Osteocyte (in vitro differentiated cells): ENCODE measurements around the gene TMEM92. TPM values are rescaled to one million over a fixed set of nuclear protein-coding genes. Genes with fewer than 3 reads are reported as not detected.

Experiments used
- DNase-seq: peaks from one replicate; pipeline ENCODE4 v3.0.0; 2021; ENCODE audit warnings: mixed read lengths; ENCODE audit not compliant: unreplicated experiment; ENCODE audit errors: extremely low spot score
- H3K27ac Mint-ChIP-seq: one replicate; pipeline ENCODE4 v1.8.0; 2021; ENCODE audit warnings: mild to moderate bottlenecking, mixed read lengths; ENCODE audit not compliant: unreplicated experiment
- H3K27me3 Mint-ChIP-seq: one replicate; pipeline ENCODE4 v1.8.0; 2021; ENCODE audit warnings: mixed read lengths; ENCODE audit not compliant: unreplicated experiment
- H3K36me3 Mint-ChIP-seq: one replicate; pipeline ENCODE4 v1.8.0; 2021; ENCODE audit warnings: mixed read lengths; ENCODE audit not compliant: unreplicated experiment
- H3K4me1 Mint-ChIP-seq: one replicate; pipeline ENCODE4 v1.8.0; 2021; ENCODE audit warnings: mixed read lengths; ENCODE audit not compliant: unreplicated experiment
- H3K4me3 Mint-ChIP-seq: one replicate; pipeline ENCODE4 v1.8.0; 2021; ENCODE audit warnings: mild to moderate bottlenecking, moderate library complexity, mixed read lengths; ENCODE audit not compliant: unreplicated experiment
- H3K9me3 Mint-ChIP-seq: one replicate; pipeline ENCODE4 v1.8.0; 2021; ENCODE audit warnings: mixed read lengths; ENCODE audit not compliant: unreplicated experiment
- total RNA-seq: library from RNA; stranded (reverse); gene quantifications from 2 replicates; pipeline ENCODE4 v1.2.1, GENCODE V29; 2021
- TF ChIP-seq, protein P1 (sequence below): fragments of 200-600 bp; sonication (generic); IDR thresholded peaks from 2 replicates; pipeline ENCODE4 v1.5.0; 2021; ENCODE audit warnings: antibody characterized with exemption, mild to moderate bottlenecking, moderate library complexity

The TMEM92 gene
- total RNA-seq, 1 donor from 2014 or later, result 4.3 TPM

DNA sequence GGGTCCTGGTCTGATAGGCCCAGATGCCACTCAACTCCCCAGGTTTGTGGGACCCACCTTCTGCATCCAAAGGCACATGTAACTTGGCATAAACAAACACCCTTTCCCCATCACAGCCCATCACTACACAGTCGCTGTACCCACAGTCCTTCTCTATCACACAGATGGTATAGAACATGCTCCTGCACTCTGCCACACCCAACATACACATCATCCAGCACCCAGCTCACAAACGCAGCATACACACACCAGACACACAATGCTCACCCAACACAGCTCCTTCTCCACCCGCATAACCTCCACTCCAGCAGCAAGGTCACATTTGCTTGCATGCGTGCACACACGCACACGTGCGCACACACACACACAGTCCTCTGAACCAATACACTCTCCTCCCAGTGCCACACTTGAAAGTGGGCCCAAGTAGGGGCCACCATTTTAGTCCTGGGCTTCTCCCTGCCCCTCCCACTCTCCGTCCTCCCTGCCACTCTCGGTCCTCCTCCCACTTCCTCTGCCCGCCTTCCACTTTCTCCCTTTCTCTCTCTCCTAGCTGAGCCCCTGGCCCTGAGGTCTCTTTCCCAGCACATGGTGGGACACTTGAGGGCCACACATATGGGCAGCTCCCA lies 8.5 kb upstream of the TMEM92 start:
- H3K4me3 Mint-ChIP-seq, result peak overlapping the region; percentile 67
- TF ChIP-seq, protein P1, sequence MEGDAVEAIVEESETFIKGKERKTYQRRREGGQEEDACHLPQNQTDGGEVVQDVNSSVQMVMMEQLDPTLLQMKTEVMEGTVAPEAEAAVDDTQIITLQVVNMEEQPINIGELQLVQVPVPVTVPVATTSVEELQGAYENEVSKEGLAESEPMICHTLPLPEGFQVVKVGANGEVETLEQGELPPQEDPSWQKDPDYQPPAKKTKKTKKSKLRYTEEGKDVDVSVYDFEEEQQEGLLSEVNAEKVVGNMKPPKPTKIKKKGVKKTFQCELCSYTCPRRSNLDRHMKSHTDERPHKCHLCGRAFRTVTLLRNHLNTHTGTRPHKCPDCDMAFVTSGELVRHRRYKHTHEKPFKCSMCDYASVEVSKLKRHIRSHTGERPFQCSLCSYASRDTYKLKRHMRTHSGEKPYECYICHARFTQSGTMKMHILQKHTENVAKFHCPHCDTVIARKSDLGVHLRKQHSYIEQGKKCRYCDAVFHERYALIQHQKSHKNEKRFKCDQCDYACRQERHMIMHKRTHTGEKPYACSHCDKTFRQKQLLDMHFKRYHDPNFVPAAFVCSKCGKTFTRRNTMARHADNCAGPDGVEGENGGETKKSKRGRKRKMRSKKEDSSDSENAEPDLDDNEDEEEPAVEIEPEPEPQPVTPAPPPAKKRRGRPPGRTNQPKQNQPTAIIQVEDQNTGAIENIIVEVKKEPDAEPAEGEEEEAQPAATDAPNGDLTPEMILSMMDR, result no peak
- no peak for DNase-seq
- H3K9me3 Mint-ChIP-seq, result no peaks in the 10 kb centered on the region
- peaks cover 98% of the 10 kb centered on the region for H3K4me1 Mint-ChIP-seq
- no peaks in the 10 kb centered on the region for H3K27me3 Mint-ChIP-seq
- H3K27ac Mint-ChIP-seq, result peak overlapping the region; percentile 96
- H3K36me3 Mint-ChIP-seq, result no peaks in the 10 kb centered on the region

DNA sequence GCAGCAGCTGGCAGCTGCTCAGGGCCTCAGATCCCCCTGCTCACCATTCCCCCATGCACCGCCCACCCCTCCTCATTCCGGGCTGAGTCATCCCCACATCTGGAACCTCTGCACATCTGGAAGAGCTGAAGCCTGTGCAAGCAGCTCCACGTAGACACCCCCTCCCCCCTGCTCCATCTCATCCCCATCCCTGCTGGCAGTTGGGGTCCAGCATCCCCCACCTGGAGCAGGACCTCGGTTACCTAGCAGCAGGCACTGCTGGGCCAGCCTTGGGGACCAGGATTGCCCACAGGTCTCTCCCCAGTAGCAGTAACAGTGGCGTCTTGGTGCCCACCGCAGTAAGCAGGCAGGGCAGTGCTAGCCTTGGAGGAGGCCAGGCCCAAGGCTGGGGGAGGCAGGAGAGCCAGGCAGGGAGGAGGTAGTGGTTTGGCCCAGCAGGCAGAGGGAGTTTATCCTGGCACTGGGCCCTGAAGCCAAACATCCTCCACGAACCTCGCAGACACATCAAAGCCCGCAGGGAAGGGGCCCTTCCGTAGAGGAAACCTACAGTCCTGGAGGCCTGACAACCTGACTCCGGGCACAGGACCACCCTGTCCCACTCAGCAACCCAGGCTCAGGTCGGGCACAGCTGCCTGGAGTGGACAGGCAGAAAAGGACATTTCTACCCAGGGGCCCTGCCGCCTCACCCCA lies 7.7 kb upstream of the TMEM92 start:
- TF ChIP-seq, protein P1, result peak; percentile 28
- Mint-ChIP-seq H3K9me3 (no peaks in the 10 kb centered on the region), H3K36me3 (no peaks in the 10 kb centered on the region), H3K4me3 (peak overlapping the region; percentile 67), H3K4me1 (peaks cover 98% of the 10 kb centered on the region), H3K27me3 (no peaks in the 10 kb centered on the region), H3K27ac (peak overlapping the region; percentile 96)
- peak; percentile 92 for DNase-seq

DNA sequence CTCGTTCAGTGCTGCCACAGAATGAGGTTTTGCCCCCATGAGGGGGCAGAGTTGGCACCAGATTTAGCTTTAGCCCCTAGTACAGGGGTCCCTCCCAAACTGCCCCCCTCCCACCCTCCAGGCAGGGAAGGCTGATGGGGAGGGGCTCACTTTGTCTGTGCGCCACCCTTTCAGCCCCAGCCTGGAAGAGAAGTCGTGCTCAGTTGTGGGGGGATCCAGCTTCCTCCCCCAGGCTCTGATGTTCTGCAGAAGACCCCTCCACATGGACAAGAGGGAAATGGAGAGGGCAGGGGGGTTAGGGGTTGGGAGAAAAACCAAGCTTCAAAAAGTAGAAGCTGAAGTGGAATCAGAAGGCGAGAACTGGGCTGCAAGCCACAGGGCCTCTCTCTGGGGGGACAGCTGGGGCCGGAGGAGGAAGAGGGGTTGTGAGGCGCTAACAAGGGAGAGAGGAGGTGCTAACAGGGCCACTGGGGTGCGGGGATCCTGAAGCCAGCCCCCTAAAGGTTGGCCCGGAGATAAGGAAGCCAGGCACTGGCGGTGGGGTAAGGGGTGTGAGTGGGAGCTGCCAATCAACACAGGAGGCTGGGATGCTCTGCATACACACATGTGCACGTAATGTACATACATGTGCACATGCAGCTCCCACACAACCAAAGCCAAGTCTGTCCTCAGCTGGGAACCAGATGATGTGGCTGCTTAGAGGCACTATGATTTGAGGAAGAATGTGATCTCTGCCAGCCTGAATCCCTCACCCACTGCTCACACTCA lies 7.0 kb upstream of the TMEM92 start:
- H3K36me3 Mint-ChIP-seq, result no peaks in the 10 kb centered on the region
- no peak for DNase-seq
- TF ChIP-seq, protein P1, result no peak
- H3K4me3 Mint-ChIP-seq, result peak overlapping the region; percentile 67
- H3K27me3 Mint-ChIP-seq, result no peaks in the 10 kb centered on the region
- peak overlapping the region; percentile 96 for H3K27ac Mint-ChIP-seq
- no peaks in the 10 kb centered on the region for H3K9me3 Mint-ChIP-seq
- H3K4me1 Mint-ChIP-seq, result peaks cover 100% of the 10 kb centered on the region

DNA sequence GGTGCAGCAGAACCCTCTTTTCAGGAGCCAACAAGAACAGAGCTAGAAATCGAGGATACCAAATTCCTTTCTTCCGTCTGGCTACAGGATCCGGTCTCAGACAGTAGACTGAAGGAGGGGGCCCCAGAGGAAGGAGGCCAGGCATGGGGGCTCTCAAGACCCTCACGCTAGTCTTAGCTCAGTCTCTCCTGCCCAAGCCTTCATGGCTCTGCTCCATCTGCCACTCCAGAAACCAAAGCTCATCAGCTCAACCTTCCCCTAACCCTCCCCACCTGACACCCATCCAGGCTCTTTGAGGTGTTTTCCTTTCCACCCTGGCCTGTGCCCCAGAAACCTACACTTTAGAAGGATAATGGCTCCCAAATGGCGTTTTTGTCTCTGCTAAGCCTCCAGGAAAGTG lies 6.2 kb upstream of the TMEM92 start:
- H3K4me1 Mint-ChIP-seq, result peaks cover 100% of the 10 kb centered on the region
- DNase-seq, result no peak
- H3K27me3 Mint-ChIP-seq, result no peaks in the 10 kb centered on the region
- H3K4me3 Mint-ChIP-seq, result no peak overlapping the region
- H3K36me3 Mint-ChIP-seq, result no peaks in the 10 kb centered on the region
- TF ChIP-seq, protein P1, result no peak
- H3K27ac Mint-ChIP-seq, result peak overlapping the region; percentile 96
- H3K9me3 Mint-ChIP-seq, result no peaks in the 10 kb centered on the region
